ENCODE results near the gene SND1. TPM values are rescaled to one million over a fixed set of nuclear protein-coding genes. Genes with fewer than 3 reads are reported as not detected.

The SND1 gene
- total RNA-seq, 2 donors from 2014 or later: 246 to 256 TPM

DNA sequence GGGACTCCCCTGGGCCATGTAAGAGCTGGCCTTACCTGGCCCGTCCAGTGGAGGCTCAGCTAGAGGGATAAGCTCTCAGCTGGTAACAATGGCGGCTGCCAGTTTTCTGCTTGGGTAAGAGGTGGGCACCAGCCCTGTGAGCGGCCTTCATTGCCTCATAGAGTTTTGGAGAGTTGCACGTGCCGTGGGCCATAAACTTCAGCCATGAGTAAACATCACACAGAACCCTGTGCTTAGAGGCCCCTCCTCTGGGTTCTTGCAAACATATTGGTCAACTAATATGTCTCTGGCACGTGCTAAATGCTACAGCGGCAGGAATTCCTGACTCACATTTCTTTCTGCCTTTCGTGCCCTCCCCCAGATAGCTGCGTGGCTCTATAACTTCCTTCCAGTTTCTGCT, 485.2 kb downstream of the SND1 start:
- H3K27ac Mint-ChIP-seq: no peak overlapping the region
- H3K27me3 Mint-ChIP-seq: peaks cover 47% of the 10 kb centered on the region
- no peak overlapping the region for H3K4me3 Mint-ChIP-seq
- ATAC-seq (replicated peaks): no peak
- H3K9me3 Mint-ChIP-seq: no peaks in the 10 kb centered on the region
- peaks cover 7% of the 10 kb centered on the region for H3K36me3 Mint-ChIP-seq (ENCODE audit: low read depth)
- H3K4me1 Mint-ChIP-seq: peaks cover 8% of the 10 kb centered on the region

DNA sequence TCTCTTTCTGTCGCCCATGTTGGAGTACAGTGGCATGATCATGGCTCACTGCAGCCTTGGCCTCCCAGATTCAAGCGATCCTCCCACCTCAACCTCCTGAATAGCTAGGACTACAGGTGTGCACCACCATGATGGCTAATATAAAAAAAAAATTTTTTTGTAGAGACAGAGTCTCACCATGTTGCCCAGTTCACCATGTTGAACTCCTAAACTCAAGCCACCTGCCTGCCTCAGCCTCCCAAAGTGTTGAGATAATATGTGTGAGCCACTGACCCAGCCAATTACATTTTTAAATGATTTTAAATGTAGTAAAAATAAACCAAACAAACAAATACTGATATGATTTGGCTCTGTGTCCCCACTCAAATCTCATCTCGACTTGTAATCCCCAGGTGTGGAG, 487.4 kb downstream of the SND1 start:
- Mint-ChIP-seq H3K9me3 (no peaks in the 10 kb centered on the region), H3K4me3 (no peak overlapping the region), H3K36me3 (ENCODE audit: low read depth) (peaks cover 5% of the 10 kb centered on the region), H3K27ac (no peak overlapping the region), H3K4me1 (peaks cover 8% of the 10 kb centered on the region), H3K27me3 (peaks cover 31% of the 10 kb centered on the region)
- no peak for ATAC-seq (replicated peaks)

DNA sequence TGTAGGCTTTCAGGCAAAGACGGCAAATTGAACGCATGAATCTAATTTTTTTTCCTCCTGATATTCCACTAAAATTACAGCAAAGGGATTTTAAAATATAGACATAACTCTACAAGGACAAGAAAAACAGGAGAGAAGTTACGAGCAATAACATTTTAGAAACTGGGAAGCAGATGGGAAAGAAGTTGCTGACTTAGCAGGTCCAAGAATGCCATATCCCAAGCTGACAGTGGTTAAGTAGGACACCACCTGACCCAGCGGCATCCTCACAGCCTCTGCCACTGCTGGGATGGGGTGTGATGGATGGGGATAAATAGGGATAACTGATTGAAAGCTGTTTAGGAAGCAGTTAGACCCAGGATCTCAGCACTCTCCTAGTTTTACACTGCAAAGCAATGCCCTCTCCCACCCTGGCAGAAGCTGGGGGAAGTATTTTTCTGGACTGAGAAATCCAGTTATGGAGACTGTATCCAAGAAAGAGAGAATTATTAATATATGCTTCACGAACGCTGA, 489.7 kb downstream of the SND1 start:
- no peaks in the 10 kb centered on the region for H3K4me1 Mint-ChIP-seq
- ATAC-seq (replicated peaks): no peak
- H3K27me3 Mint-ChIP-seq: peaks cover 27% of the 10 kb centered on the region
- H3K27ac Mint-ChIP-seq: no peak overlapping the region
- no peaks in the 10 kb centered on the region for H3K9me3 Mint-ChIP-seq
- no peak overlapping the region for H3K4me3 Mint-ChIP-seq
- H3K36me3 Mint-ChIP-seq (ENCODE audit: low read depth): no peaks in the 10 kb centered on the region

Other genes starting within 250 kb of the SND1 start
- gene GCC1, start 66.6 kb upstream of the SND1 start, total RNA-seq: 10 to 100 TPM; 13.2 to 18.1 TPM
- 10 to 100 TPM; 87.6 to 98.9 TPM for gene ARF5, start 63.8 kb upstream of the SND1 start, total RNA-seq
- gene FSCN3, start 58.5 kb upstream of the SND1 start, total RNA-seq: 1 to 10 TPM in 1 of 2 donors, under 1 TPM in 1; 0.87 to 2.0 TPM
- not detected for gene PAX4, start 34.1 kb upstream of the SND1 start, total RNA-seq

All from activated T-helper 17 cell treated with anti-CD3 and anti-CD28 coated beads, Interleukin-2, amount 50 U/mL, for 72 hours (primary cell).